Stimulated activated CD4-positive, alpha-beta T cell treated with anti-CD3 and anti-CD28 coated beads, Interleukin-12 subunit alpha, Interleukin-12 subunit beta, amount 100 ng/mL, for 4 hours (primary cell): ENCODE results near the gene SNX5.

Source experiments
- DNase-seq: peaks from one replicate; pipeline ENCODE4 v3.0.0-alpha.2; 2020

Gene SNX5

GRCh38 chr20:17939622-17940223 is 28.9 kb downstream of the SNX5 start:
- no peak for DNase-seq

- peak; percentile 38 for DNase-seq
Observed at GRCh38 chr20:17938871-17939619, 29.5 kb downstream of the SNX5 start.

- no peak for DNase-seq
Observed at GRCh38 chr20:17936761-17937732, 31.5 kb downstream of the SNX5 start.

GRCh38 chr20:17936286-17936760 is 32.3 kb downstream of the SNX5 start:
- no peak for DNase-seq

GRCh38 chr20:17935761-17936160 is 32.8 kb downstream of the SNX5 start:
- no peak for DNase-seq

GRCh38 chr20:17935186-17935585 is 33.4 kb downstream of the SNX5 start:
- DNase-seq, result no peak

- DNase-seq, result no peak
Observed at GRCh38 chr20:17934141-17934862, 34.3 kb downstream of the SNX5 start.

GRCh38 chr20:17933711-17934110 is 34.9 kb downstream of the SNX5 start:
- DNase-seq, result no peak

GRCh38 chr20:17933121-17933520 is 35.5 kb downstream of the SNX5 start:
- DNase-seq, result no peak

GRCh38 chr20:17932396-17932795 is 36.2 kb downstream of the SNX5 start:
- no peak for DNase-seq

GRCh38 chr20:17931513-17931912 is 37.1 kb downstream of the SNX5 start:
- DNase-seq, result no peak

- DNase-seq, result no peak
Observed at GRCh38 chr20:17928633-17929311, 39.8 kb downstream of the SNX5 start.

GRCh38 chr20:17928211-17928611 is 40.4 kb downstream of the SNX5 start:
- no peak for DNase-seq

GRCh38 chr20:17925940-17926300 is 42.7 kb downstream of the SNX5 start:
- DNase-seq, result no peak

- no peak for DNase-seq
Observed at GRCh38 chr20:17925141-17925939, 43.3 kb downstream of the SNX5 start.

GRCh38 chr20:17921774-17922173 is 46.8 kb downstream of the SNX5 start:
- DNase-seq, result no peak

GRCh38 chr20:17919149-17919548 is 49.4 kb downstream of the SNX5 start:
- no peak for DNase-seq

GRCh38 chr20:17917832-17918618 is 50.6 kb downstream of the SNX5 start:
- DNase-seq, result no peak

GRCh38 chr20:17916433-17916891 is 52.1 kb downstream of the SNX5 start:
- no peak for DNase-seq

- no peak for DNase-seq
Observed at GRCh38 chr20:17914957-17915356, 53.6 kb downstream of the SNX5 start.
